CD14-positive monocyte (primary cell): ENCODE measurements around the gene DCTN1. TPM values are rescaled to one million over a fixed set of nuclear protein-coding genes. Genes with fewer than 3 reads are reported as not detected.

Source experiments
- DNase-seq, 3 donors: peaks; one replicate each; pipeline ENCODE4 v3.0.0-alpha.2; 2011 to 2022
- H2AFZ ChIP-seq: 2 replicates; pipeline ENCODE4 v1.6.0; 2012; ENCODE audit warnings: mild to moderate bottlenecking, low read depth, low read length, inconsistent platforms; ENCODE audit not compliant: insufficient read depth, poor library complexity, severe bottlenecking
- H3K27ac ChIP-seq, 2 donors: 1 replicate in 1 of 2; 2 replicates in 1 of 2; pipeline ENCODE4 v1.5.1; 2012 to 2013; ENCODE audit warnings: low read length in 2 of 2, control low read depth in 1 of 2, inconsistent platforms in 1 of 2, low read depth in 1 of 2, mild to moderate bottlenecking in 1 of 2
- H3K27me3 ChIP-seq, 2 donors: one replicate each; pipeline versions ENCODE4 v1.6.0 to v1.6.1; 2011 to 2013; ENCODE audit warnings: low read length in 2 of 2; ENCODE audit not compliant: control insufficient read depth in 2 of 2, insufficient read depth in 2 of 2
- H3K36me3 ChIP-seq, 2 donors: replicated peaks in 1 of 2; 1 replicate in 1 of 2; 2 replicates in 1 of 2; pipeline versions ENCODE4 v1.5.1 to v1.6.1; 2012 to 2013; ENCODE audit warnings: low read length in 2 of 2, control low read depth in 1 of 2, inconsistent platforms in 1 of 2, mild to moderate bottlenecking in 1 of 2; ENCODE audit not compliant: insufficient read depth in 2 of 2, control insufficient read depth in 1 of 2
- H3K4me1 ChIP-seq, 2 donors: 1 replicate in 1 of 2; 2 replicates in 1 of 2; pipeline versions ENCODE4 v1.5.1 to v1.6.1; 2012 to 2013; ENCODE audit warnings: low read length in 2 of 2, control low read depth in 1 of 2, inconsistent platforms in 1 of 2, mild to moderate bottlenecking in 1 of 2, moderate library complexity in 1 of 2; ENCODE audit not compliant: insufficient read depth in 2 of 2, control insufficient read depth in 1 of 2
- H3K4me2 ChIP-seq: replicated peaks from 2 replicates; pipeline ENCODE3; 2012; ENCODE audit warnings: low read length, moderate library complexity, mild to moderate bottlenecking; ENCODE audit not compliant: poor library complexity, severe bottlenecking; ENCODE audit errors: extremely low read depth
- H3K4me3 ChIP-seq, 3 experiments: fragments of 200-600 bp in 1 of 3; sonication (generic) in 1 of 3; replicated peaks in 1 of 3; 1 replicate in 2 of 3; 2 replicates in 1 of 3; pipeline ENCODE4 v1.5.1; 2011 to 2013; ENCODE audit warnings: low read length in 3 of 3, mild to moderate bottlenecking in 3 of 3, control low read depth in 2 of 3, low read depth in 2 of 3, inconsistent platforms in 1 of 3, moderate library complexity in 1 of 3
- H3K79me2 ChIP-seq: 2 replicates; pipeline ENCODE4 v1.6.0; 2012; ENCODE audit warnings: mild to moderate bottlenecking, control low read depth, inconsistent platforms, low read length, moderate library complexity; ENCODE audit not compliant: insufficient read depth
- H3K9ac ChIP-seq: 2 replicates; pipeline ENCODE4 v1.6.0; 2017; ENCODE audit warnings: low read length, mild to moderate bottlenecking; ENCODE audit not compliant: insufficient read depth, poor library complexity, severe bottlenecking
- H3K9me3 ChIP-seq, 2 donors: replicated peaks in 1 of 2; 1 replicate in 1 of 2; 2 replicates in 1 of 2; pipeline versions ENCODE4 v1.5.1 to v1.6.1; 2012 to 2013; ENCODE audit warnings: low read length in 2 of 2, control low read depth in 1 of 2; ENCODE audit not compliant: control insufficient read depth in 1 of 2, insufficient read depth in 1 of 2
- H4K20me1 ChIP-seq: 2 replicates; pipeline ENCODE4 v1.6.0; 2012; ENCODE audit warnings: mild to moderate bottlenecking, low read length, control low read depth, moderate library complexity; ENCODE audit not compliant: insufficient read depth
- H3K27ac Mint-ChIP-seq, 7 donors: one replicate each; pipeline ENCODE4 v1.8.0; 2020; ENCODE audit warnings: mild to moderate bottlenecking in 7 of 7, mixed read lengths in 7 of 7, moderate library complexity in 6 of 7, inconsistent platforms in 2 of 7
- H3K27me3 Mint-ChIP-seq, 3 donors: one replicate each; pipeline ENCODE4 v1.8.0; 2021 to 2022; ENCODE audit warnings: low read depth in 3 of 3, mild to moderate bottlenecking in 3 of 3, mixed read lengths in 3 of 3, moderate library complexity in 3 of 3, inconsistent platforms in 1 of 3
- H3K36me3 Mint-ChIP-seq, 2 donors: one replicate each; pipeline ENCODE4 v1.8.0; 2020; ENCODE audit warnings: mixed read lengths in 2 of 2, inconsistent platforms in 1 of 2, mild to moderate bottlenecking in 1 of 2
- H3K4me1 Mint-ChIP-seq: one replicate; pipeline ENCODE4 v1.8.0; 2020; ENCODE audit warnings: mild to moderate bottlenecking, mixed read lengths
- H3K4me3 Mint-ChIP-seq, 2 donors: one replicate each; pipeline ENCODE4 v1.8.0; 2020; ENCODE audit warnings: mild to moderate bottlenecking in 2 of 2, mixed read lengths in 2 of 2, moderate library complexity in 1 of 2
- H3K9me3 Mint-ChIP-seq, 7 donors: one replicate each; pipeline ENCODE4 v1.8.0; 2020 to 2022; ENCODE audit warnings: mixed read lengths in 7 of 7, mild to moderate bottlenecking in 6 of 7, moderate library complexity in 6 of 7, inconsistent platforms in 2 of 7
- CTCF ChIP-seq: fragments of 200-600 bp; IDR thresholded peaks from one replicate; pipeline ENCODE4 v1.8.0; 2022; ENCODE audit warnings: antibody characterized with exemption, mild to moderate bottlenecking
- WGBS: methylation state at CpG from one replicate; pipeline ENCODE4 v1.1.5; 2013; ENCODE audit warnings: missing lambda C conversion rate; ENCODE audit not compliant: insufficient coverage; 5-methylcytosine and 5-hydroxymethylcytosine counted together
- intact Hi-C, 2 donors: fragments of 100-400 bp; cut with micrococcal nuclease; formaldehyde crosslinking; loops; one replicate each; pipeline versions ENCODE4 v1.15.0 to v1.15.1; 2023
- polyA plus RNA-seq, 3 donors: library from polyadenylated mRNA; depleted of rRNA in 1 of 3; unstranded in 2 of 3; stranded (reverse) in 1 of 3; fragments of 300-500 nt in 2 of 3; fragments of >200 nt in 1 of 3; fragmentation: Illumina TruSeq in 2 of 3; gene quantifications; 1 replicate in 2 of 3; 2 replicates in 1 of 3; pipeline ENCODE4 v1.2.3, GENCODE V29; 2012 to 2021

The DCTN1 gene
- polyA plus RNA-seq, 3 donors = 27.7 to 45.5 (median 45.5) TPM

DNA sequence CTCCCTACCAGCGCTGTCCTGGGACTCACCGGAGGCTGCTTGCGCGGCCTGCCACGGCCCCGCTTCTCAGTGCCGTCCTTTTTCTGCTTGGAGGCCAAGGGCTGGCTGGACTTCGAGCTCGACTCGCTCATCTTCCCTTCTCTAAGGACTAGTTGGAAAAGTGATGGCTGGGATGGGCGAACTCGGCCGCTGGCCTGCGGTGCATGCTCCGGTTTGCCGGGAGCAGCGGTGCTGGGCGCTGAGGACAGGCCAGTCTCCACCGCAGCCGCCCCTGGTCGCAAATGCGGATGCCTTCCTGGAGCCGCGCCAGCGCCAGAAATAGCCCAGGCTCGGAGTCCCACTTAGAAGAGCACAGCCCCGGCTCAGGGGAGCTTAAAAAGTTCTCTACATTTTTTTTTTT lies 38.2 kb upstream of the DCTN1 start:
- Mint-ChIP-seq H3K4me1 (peaks cover 56% of the 10 kb centered on the region), H3K4me3 (no peak overlapping the region), H3K36me3 (no peaks in the 10 kb centered on the region), H3K9me3 (peaks cover 0 to 4% (median 0%) of the 10 kb centered on the region in 7 donors), H3K27ac (no peak overlapping the region), H3K27me3 (peaks cover 15 to 27% (median 22%) of the 10 kb centered on the region in 3 donors)
- peaks cover 0 to 19% of the 10 kb centered on the region in 2 donors for H3K27me3 ChIP-seq
- no peak overlapping the region for H2AFZ ChIP-seq
- no peaks in the 10 kb centered on the region for H3K9me3 ChIP-seq
- no peak for TF ChIP-seq CTCF
- no peak overlapping the region for H3K9ac ChIP-seq
- no peaks in the 10 kb centered on the region for H4K20me1 ChIP-seq
- H3K79me2 ChIP-seq = no peaks in the 10 kb centered on the region
- H3K27ac ChIP-seq = no peak overlapping the region
- H3K4me3 ChIP-seq = no peak overlapping the region
- no peaks in the 10 kb centered on the region for H3K36me3 ChIP-seq
- no peak for DNase-seq
- peaks cover 54 to 63% of the 10 kb centered on the region in 2 donors for H3K4me1 ChIP-seq
- intact Hi-C loops = no loop called here
- no peak overlapping the region for H3K4me2 ChIP-seq
- WGBS = 98% methylated on average over 24 of the region's 27 CpGs

DNA sequence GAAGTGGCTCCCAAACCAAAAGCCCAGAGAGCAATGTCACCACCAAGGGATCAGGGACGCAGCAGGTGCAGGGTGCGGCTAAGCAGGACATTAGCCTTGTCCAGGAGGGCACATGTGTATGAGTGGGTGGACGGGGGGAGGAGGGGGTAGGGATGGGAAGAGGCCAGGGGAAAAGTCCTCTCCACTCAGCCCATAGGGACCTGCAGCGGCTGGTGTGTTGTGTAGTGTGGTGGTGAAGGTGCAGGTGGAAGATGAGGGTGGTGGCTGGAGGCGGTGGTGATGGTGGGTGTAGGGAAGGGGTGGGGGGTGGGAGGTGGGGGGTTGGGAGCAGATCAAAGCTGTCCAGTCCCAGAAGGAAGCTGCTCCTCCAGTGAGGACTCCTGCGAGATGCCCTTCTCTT lies 37.7 kb upstream of the DCTN1 start:
- H3K9me3 Mint-ChIP-seq = peaks cover 0 to 4% (median 0%) of the 10 kb centered on the region in 7 donors
- WGBS = 100% methylated on average over 1 of the region's 6 CpGs
- H3K4me1 ChIP-seq = peaks cover 58 to 67% of the 10 kb centered on the region in 2 donors

More for the DNA sequence above, 37.7 kb upstream of the DCTN1 start:
- no peak for TF ChIP-seq CTCF
- Histone ChIP-seq H4K20me1 (no peaks in the 10 kb centered on the region), H3K4me2 (no peak overlapping the region), H2AFZ (no peak overlapping the region), H3K36me3 (no peaks in the 10 kb centered on the region), H3K9ac (no peak overlapping the region), H3K27ac (no peak overlapping the region), H3K79me2 (no peaks in the 10 kb centered on the region), H3K27me3 (peaks cover 0 to 19% of the 10 kb centered on the region in 2 donors), H3K4me3 (no peak overlapping the region), H3K9me3 (no peaks in the 10 kb centered on the region)
- Mint-ChIP-seq H3K4me3 (no peak overlapping the region), H3K27me3 (peaks cover 14 to 27% (median 22%) of the 10 kb centered on the region in 3 donors), H3K4me1 (peaks cover 59% of the 10 kb centered on the region), H3K36me3 (no peaks in the 10 kb centered on the region), H3K27ac (no peak overlapping the region)
- intact Hi-C loops = no loop called here
- DNase-seq = no peak
